GM12865 (cell line): ENCODE measurements around the gene MYH10.

Experiments
- DNase-seq: peaks from one replicate; pipeline ENCODE4 v3.0.0; 2010; ENCODE audit warnings: low read depth
- H3K4me3 ChIP-seq: 2 replicates; pipeline ENCODE4 v1.5.1; 2011; ENCODE audit warnings: mild to moderate bottlenecking, low read depth, low read length, control low read depth
- TF ChIP-seq, protein P1 (sequence below): IDR thresholded peaks from 2 replicates; pipeline ENCODE4 v1.5.1; 2011; ENCODE audit warnings: low read length, control low read depth, low read depth, inconsistent platforms; ENCODE audit not compliant: insufficient read depth; ENCODE audit errors: missing control alignments

The MYH10 gene

DNA sequence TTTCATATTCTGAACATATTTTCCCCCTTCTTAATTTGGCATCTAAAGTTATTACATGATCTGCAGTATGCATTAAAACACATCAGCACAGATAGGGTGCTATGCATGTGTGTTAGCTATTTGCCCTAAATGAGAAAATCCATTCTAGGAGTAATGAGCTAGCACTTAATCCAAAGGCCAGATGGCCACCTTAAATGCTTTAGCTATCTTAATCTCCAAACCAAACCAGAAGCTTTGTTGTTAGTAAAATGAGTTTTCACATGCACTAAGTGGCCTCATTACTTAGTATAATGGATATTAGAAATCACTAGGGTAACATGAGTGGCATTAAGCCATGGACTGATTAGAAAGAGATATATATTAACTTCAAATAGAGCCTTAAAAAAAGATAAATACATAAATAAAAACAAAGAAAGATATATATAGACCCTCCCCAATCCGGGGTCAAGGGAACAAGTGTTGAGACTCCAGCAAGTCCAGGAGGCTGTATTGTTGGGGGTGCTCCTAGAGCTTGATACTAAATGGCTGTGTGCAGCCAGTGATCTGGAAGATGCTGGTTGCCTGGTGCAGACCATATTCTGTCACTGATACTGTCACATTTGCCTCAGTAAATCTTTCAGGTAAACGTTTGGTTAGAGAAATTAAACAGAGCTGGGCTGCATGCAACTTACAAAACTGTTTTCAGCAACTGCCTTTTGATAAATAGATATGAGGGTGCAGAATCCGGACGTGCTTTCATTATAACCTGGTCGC lies 67.3 kb downstream of the MYH10 start:
- no peak for DNase-seq
- TF ChIP-seq, protein P1, sequence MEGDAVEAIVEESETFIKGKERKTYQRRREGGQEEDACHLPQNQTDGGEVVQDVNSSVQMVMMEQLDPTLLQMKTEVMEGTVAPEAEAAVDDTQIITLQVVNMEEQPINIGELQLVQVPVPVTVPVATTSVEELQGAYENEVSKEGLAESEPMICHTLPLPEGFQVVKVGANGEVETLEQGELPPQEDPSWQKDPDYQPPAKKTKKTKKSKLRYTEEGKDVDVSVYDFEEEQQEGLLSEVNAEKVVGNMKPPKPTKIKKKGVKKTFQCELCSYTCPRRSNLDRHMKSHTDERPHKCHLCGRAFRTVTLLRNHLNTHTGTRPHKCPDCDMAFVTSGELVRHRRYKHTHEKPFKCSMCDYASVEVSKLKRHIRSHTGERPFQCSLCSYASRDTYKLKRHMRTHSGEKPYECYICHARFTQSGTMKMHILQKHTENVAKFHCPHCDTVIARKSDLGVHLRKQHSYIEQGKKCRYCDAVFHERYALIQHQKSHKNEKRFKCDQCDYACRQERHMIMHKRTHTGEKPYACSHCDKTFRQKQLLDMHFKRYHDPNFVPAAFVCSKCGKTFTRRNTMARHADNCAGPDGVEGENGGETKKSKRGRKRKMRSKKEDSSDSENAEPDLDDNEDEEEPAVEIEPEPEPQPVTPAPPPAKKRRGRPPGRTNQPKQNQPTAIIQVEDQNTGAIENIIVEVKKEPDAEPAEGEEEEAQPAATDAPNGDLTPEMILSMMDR: no peak
- no peak overlapping the region for H3K4me3 ChIP-seq

GRCh38 chr17:8558144-8558543 lies 72.4 kb downstream of the MYH10 start:
- TF ChIP-seq, protein P1: no peak
- no peak for DNase-seq
- no peak overlapping the region for H3K4me3 ChIP-seq

DNA sequence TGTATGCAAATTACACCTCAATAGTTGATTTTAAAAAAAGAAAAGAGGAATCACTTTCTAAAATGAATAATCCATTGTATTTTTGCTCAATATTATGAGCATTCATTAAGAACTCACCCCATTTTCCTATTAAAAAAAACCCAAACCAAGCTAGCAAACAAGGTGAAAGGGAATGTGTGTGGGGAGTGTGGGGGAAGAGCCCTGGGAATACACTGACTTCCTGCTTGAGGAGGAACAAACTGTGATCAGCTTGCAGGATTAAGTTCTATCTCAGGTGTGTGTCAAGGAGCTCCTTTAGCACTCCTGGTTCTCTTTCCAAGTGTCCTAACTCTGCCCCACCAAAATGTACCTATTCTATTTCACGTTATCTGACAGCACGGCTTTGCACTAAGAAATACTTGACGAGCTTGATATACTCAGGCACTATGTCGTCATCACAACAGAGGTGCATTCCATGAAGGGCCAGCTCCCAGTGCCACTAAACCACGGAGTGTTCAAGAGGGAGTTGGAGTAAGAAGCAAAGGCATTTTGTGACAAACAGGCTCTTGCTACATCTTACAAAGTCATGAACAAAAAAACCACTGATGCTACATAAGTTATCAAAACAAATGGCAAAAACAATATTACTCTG lies 73.2 kb downstream of the MYH10 start:
- TF ChIP-seq, protein P1: no peak
- no peak for DNase-seq
- no peak overlapping the region for H3K4me3 ChIP-seq

GRCh38 chr17:8556074-8556473 lies 74.5 kb downstream of the MYH10 start:
- DNase-seq: no peak
- H3K4me3 ChIP-seq: no peak overlapping the region
- TF ChIP-seq, protein P1: no peak

- no peak for DNase-seq
- TF ChIP-seq, protein P1: no peak
Measured at GRCh38 chr17:8555062-8555461, 75.5 kb downstream of the MYH10 start.

GRCh38 chr17:8552577-8553320 lies 77.8 kb downstream of the MYH10 start:
- TF ChIP-seq, protein P1: no peak
- DNase-seq: no peak

More at GRCh38 chr17:8555062-8555461, 75.5 kb downstream of the MYH10 start:
- H3K4me3 ChIP-seq: no peak overlapping the region

More at GRCh38 chr17:8552577-8553320, 77.8 kb downstream of the MYH10 start:
- no peak overlapping the region for H3K4me3 ChIP-seq
